ENCODE measurements around the gene PKP1.

Gene PKP1

DNA sequence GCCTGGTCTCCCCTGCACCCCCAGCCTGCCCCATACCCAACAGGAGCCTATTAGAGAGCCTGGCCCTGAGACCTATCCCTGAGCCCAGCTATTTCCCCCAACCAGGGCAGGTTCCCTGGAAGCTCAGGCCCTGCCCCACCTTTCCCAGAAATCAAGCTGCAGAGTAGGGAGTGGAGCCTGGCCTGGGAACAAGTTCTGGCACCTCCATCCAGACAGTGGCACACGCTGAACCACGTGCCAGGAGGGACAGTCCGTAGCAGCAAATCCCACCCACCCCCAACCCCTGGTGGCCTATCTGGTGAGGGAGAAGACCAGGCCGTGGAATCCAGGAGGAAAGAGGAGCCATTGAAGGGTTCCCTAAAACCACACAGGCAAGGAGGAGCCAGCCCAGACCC, 71.6 kb downstream of the PKP1 start:
- no peak for DNase-seq

DNA sequence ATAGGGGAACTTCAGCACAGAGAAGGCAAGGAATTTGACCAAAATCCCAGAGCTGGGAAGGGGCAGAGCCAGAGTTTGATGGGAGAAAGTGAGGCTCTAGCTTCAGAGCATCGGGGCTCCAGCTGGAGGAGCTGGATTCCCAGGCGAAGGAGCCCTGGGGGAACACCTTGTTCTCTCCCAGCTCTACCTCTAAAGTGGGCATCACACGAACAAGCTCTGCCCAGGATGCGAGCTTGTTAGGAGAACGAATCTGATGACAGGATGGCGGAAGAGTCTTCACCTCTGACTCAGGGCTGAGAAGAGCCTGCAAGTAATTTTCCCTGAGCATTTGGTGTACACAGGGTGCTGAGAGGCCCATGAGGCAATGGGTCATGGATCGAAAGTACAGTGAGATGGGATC, 72.2 kb downstream of the PKP1 start:
- DNase-seq, result no peak

DNA sequence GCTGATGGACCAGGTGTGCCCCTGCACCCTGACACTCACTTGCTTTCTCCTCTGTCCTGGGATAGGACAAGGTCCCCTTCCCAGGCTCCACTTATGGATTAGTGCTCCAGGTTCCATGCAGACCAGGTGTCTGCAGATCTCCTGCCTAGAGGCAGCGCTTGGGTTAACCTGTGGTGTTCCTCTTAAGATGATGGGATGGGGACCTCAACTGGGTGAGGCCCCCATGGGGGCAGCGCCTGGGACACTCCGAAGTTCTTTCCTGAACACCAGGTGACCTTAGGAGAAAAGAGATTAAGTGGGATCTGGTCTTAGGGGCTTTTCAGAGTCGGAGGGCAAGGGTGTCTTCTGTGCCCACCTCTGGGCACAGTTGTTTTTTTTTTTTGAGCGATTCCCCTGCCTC, 72.9 kb downstream of the PKP1 start:
- no peak for DNase-seq

DNA sequence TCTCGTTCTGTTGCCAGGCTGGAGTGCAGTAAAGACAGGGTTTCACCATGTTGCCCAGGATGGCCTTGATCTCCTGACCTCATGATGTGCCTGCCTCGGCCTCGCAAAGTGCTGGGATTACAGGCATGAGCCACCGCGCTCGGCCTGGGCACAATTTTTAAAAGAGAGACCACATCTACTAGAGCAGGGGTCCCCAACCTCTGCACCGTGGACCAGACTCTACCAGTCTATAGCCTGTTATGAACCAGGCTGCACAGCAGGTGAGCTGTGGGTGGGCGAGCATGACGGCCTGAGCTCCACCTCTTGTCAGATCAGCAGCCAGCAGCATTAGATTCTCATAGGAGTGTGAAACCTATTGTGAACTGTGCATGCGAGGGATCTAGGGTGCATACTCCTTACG, 73.4 kb downstream of the PKP1 start:
- no peak for DNase-seq

DNA sequence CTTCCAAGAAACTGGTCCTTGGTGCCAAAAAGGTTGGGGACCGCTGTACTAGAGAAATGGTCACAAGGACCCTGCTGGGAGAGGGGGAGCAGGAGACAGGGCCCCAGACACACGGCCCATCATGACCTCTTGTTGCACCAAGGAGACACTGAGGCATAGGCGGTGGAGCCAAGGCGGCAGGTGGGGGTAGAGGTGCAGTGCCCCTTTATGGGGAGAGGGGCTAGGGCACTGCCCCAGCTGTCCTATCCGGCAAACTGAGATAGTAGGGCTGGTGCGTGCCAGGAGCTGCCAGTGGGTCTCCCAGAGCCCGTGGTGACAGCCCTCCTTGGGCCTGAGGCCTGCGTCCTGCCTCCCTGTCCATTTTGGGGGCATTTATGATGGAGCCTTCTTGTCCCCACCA, 73.9 kb downstream of the PKP1 start:
- no peak for DNase-seq

DNA sequence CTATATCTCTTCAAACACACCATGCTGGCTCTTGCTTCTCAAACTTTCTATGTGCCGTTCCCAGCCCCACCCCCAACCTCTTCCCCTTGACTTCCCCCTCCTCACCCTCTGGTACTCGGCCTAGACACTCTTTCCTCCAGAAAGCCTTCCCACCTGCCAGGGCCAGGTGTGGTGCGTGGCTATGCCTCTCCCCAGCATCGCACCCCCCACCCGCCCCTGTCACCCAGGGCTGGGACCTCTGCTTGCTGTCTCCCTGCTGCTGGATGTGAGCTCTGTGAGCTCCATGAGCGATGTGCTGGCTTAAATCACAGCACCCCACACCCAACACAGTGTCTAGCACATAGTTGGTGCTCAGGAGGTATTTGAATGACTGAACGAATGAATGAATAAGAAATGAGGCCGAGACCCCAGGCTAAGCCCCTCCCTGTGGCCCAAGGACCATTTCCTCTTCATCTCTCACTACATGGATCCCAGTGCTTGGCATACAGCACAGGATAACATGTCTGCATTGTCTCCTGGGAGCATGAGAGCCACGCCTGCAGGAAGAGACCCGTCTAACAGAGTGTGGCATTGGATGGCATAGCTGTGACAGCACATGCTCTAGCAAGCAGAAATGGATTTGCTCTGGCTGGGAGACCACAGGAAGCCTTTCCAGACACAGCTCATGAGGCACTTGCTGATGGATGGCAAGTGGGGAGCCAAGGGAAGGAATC, 74.5 kb downstream of the PKP1 start:
- no peak for DNase-seq

DNA sequence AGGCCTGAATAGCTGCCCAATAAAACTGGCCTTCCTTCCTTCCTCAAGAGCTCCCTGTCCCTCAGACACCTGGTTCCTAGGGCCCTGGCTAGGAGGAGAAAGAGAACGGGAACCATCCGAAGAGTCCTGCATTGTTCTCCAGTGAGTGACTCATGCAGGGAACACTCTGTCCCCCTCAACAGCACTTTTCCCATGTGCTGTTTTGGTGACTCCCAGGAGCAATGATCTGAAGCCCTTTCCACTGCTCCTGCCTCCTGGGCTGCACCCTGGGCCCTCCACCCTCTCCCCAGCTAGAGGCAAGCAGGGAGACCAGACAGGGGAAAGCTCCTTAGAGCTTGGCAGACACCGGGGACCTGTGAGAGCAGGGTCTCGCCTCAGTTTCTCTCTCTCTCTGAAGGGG, 75.3 kb downstream of the PKP1 start:
- DNase-seq, result no peak

DNA sequence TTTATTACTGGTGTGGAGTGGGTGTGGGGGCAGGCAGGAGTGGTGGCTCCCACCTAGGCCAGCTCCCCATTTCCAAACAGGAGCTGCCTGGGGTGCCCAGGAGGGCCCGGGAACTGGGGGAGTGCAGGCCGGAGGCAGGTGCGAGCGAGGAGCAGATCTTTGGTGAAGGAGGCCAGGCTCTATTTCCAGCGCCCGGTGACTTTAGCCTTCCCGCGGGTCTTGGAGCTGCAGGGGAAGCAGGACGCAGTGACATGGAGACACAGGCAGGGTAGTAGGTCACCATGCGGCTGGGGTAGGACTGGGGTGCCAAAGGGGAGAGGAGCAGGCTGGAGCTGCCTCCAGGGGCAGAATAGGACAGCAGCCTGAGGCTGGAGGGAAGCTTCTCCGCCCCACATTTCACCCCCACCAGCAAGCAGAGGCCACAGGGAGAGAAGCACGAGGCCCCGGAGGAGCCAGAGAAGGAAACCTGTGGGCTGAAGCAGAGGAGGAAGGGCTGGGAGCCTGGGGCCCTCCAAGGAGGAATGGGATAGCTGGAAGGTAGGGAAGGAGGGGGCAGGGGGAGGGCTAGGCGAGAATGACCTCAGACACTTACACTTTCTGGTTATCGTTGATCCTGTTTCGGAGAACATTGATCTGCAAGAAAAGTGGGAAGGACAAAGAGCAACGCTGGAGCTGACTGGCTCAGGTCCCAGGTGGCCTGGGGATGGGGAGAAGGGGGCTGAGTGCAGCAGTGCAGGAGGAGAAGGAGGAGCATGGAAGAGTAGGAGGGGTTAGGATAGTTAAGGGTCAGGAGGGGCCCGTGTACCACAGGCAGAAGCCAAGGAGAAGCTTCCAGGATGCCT, 75.9 kb downstream of the PKP1 start:
- no peak for DNase-seq

DNA sequence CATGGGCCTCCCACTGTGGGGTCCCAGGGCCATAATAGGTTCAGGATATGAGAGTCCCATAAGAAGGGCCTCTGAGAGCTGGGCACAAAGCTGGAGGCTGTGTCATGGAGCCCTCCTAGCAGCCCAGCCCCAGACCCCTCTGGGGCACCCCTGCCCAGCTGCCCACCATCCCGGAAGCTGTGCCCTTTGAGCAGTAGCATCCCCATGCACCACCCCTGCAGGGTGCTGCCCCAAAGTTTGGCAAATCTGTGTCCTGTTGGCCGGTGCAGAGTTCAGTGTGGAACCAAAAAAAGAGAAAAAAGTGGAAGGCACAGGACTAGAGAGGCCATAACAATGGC, 76.5 kb downstream of the PKP1 start:
- no peak for DNase-seq

DNA sequence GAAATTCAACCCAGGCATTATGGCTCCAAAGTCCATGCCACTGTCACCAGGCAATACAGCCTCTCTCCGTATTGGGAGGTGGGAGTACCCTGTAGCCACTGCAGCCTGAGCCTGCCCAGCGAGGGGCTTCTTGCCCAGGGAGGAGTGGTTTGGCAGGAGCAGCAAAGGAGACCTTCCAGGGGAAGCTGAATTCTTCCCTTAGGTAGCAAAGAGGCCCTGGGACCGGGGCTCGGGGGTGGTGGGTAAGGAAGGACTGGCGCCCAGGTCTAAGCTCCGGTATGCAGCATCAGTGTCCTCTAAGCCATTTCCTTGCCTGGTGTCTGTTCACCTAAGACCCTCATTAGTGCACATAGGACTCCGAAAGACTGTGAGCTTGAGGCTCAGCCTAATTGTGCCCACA, 77.2 kb downstream of the PKP1 start:
- no peak for DNase-seq

DNA sequence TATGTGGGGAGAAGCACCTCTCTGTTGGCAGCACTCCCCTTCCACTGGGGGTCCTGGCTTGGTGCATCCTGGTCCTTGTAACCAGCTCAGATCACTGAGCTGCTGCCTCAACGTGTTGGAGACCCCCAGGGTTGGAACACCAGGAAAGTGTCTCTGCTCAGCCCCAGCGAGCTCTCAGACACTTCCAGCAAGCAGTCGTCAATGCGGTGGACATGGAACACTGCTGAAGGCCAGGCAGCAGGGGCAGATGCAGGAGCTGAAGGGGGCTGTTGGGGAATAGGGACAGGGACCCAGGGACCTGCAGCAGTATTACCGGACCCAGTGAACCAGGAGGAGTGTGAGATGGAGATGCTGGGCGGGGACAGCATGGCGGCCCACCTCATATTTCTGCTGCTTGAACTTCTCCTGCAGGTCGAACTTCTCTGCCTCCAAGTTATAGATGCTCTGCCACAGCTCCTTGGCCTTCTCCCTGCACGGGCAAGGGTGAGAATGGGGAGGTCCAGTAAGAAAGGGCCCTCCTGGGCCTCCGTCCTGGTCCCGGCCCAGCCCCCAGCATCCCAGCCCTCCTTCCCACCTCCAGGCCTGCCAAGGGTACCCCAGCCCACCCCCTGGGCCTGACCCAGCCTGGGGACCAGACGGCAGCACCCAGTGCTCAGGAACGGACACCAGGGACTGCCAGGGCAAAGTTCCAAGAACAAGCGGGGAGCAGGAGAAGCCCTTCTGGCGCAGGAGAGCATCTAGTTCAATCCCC, 77.8 kb downstream of the PKP1 start:
- DNase-seq, result no peak

DNA sequence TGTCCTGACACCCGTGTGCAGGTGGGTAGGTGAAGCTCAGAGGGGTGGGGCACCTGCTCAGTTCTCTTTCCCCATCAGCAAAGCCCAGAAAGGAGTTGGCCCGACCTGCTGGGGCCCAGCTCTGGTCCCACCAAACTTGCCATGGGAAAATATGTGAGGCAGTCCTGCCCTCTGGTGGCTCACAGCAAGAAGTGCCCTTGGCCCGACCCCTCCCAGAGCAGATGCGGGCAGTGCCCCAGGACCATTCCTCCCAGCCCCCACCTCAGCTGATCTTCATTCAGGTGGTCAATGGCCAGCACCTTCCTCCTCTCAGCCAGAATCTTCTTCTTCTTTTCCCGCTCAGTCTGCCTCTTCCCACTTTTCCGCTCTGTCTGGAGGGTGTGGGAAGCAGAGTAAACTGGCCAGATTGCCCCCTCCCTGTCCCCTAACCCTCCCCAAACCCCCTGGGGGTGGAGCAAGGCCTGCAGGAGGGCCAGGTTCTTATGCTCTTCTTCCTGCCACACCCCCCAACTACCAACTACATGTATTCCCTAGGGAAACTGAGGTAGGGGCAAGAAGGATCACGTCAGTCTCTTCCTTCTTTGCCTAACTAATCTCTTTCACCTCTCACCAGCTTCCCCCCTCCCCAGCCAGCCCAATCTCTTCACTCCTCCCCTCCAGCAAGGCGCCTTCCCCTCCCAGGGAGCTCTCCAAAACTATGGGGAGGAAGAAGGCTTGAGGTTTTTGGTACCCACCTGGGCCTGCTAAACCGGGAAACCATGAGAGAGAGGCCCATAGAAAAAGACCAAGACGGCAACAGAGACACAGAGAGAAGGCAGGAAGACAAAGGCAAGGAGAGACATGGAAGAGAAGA, 78.6 kb downstream of the PKP1 start:
- no peak for DNase-seq

DNA sequence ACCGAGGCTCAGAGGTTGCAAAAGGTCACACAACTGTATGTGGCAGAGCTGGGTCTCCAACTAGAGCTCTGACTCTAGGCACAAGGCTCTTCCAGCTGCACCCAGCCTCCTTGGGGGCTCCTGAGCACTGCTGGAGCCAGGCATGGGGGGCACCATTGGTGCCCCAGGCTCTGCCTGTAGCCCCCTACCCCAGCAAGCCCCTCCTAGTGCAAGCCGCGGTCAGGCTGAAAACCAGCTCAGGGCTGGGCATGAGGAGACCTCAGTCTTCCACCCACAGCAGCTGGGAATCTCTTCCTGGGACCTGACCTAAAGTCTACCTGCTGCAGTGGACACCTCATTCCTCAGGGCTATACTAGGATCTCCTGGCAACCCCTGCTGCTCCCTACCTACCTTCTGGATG, 79.6 kb downstream of the PKP1 start:
- no peak for DNase-seq

DNA sequence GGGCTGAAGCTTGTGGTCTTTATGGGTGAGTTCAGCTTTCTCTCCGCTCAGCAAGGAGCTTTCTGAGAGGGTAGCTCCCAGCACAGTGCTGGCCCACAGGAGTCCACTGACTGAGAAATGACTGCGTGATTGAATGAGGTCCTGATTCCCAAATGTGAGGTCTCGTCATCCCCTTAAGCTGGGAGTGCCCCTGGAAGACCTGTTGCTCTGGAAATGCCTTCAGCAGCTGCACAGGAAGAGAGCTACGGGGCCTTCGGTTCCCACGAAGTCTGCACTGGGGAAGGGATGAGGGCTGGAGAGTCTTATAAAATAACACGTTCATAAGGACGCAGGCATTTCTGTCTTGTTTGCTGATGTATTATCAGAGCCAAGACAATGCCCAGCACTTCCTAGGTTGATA, 80.2 kb downstream of the PKP1 start:
- DNase-seq, result no peak

DNA sequence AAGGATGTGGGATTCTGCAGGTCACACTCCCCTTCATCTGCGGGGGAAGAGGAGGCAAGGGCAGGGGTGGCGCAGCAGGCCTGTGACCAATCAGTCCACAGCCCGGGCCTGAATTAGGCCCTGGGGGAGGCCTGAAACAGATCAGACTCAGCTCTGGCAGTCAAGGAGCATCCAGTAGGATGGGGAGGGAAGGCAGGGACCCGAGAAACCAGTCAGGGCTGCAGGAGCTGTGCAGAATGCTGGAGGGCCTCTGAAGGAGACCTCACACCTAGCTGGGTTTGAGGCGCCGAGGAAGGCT, 81.5 kb downstream of the PKP1 start:
- no peak for DNase-seq

DNA sequence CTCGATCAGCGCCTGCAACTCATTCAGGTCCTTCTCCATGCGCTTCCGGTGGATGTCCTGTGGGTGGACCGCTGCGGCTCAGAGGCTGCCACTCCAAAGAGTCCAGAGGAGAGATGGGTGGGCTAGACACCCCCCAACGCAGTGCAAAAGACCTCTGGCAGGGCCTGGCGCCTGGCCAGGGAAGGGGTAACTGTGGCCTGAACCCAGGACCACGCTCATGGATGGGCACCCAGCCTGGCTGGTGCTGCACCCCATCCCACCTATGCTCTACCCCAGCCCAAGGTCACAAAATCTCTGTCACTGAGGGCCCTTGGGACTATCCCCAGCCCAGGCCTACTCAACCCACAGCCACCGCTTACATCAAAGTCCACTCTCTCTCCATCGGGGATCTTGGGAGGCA, 81.9 kb downstream of the PKP1 start:
- DNase-seq, result no peak

DNA sequence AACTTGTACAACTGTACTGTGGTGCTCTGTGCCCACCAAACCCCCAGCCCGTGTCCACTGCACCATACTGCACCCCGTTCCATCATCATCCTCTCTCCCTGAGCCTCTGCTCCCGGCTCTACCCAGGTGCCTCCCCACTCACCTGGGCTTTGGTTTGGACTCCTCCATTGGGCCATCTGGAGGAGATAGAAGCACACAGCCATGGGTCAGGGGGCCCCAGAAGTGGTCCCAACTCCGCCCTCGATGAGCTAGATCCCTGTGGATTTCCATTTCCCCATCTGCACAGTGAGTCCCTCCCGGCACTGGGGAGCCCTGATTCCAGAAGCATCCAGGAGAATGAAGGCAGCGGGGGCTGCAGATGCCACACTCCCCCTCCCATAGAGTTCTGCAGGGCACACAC, 83.4 kb downstream of the PKP1 start:
- no peak for DNase-seq

DNA sequence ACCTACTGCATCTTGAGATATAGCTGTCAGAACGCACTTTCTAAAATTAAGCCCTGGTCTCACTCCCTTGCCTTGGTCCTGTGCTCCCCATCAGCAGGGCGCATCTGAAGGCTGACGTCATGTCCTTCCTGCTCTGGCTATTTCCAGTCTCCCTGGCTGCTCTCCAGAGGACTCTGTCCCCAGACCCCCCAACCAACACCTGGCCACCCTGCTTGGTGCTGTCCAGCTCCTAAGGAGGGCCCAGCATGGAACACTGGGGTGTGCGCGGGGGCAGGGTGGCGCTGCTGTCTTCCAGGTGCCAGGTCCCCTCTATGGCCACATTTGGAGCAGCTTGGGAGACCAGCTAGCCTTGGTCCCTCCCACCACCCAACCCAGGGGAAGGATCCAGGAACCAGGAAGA, 85.9 kb downstream of the PKP1 start:
- DNase-seq, result no peak

DNA sequence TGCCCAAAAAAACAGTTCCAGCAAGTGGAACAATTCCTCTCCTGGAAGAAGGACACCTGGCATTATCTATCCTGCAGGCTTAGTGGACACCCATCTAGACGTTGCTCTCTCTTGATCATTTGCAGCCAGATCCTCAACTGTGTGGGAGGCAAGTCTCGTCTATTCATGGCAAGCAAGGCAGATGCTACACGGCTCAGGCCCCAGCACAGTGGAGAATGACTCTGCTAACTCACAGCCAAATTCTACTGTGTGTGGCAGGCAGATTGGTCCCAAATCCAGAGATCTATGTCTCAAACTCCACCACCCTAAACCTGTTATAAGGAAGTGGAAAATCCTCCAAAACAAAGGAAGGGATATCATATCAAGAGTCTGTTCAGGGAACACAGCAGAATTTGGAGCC, 87.2 kb downstream of the PKP1 start:
- no peak for DNase-seq

DNA sequence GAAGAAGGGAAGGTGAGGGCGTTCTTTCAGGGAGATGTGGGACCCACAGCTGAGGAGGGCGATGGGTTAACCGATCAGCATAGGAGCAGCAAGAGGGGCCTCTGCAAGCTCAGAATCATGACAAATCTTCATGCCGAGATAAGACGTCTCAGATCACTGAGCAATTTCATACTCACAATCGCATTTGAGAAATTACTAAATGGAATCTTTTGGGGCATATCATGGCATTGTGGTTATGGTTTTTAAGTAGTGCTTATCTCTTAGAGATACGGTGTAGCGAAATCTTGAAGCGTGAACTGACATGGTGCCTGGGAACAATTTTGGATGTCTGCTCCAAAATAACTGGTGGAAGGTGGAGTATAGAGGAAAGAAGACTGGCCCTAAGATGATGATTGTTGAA, 88.0 kb downstream of the PKP1 start:
- no peak for DNase-seq

DNA sequence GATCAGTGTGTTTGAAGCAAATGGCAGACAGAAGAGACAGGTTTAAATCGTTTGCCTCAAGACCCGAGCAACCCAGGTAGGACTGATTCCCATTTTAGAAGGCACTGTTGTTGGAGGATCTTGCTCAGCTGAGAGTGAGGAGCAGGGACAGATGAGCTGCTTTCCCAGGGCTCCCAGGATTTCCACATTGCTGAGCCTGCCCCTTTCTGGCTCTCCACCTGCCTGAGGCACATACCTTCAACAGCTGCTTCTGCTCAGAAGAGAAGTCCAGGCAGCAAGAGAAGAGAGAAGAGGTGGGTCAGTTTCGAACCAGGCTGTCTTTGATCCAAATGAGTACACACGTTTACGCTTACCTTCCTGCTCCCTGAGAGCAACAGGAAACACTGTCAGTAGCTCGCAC, 88.5 kb downstream of the PKP1 start:
- no peak for DNase-seq

DNA sequence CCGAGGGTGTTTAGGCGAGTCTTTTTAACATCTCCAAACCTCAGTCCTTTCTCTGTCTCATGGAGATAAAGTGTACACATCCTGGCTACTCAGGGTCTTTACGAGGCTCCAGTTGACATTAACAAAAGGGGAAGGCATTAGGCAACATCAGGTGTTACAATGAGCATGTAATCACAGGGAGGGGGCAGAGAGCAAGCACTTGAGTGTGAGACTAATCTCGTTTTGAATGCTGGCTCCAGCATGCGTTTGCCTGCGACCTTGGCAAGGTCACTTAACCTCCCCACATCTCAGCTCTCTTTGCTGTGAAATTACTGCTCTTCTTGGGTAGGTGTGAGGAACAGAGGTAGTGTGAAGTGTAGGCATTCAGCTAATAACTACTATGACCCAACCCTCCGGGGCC, 91.1 kb downstream of the PKP1 start:
- no peak for DNase-seq

DNA sequence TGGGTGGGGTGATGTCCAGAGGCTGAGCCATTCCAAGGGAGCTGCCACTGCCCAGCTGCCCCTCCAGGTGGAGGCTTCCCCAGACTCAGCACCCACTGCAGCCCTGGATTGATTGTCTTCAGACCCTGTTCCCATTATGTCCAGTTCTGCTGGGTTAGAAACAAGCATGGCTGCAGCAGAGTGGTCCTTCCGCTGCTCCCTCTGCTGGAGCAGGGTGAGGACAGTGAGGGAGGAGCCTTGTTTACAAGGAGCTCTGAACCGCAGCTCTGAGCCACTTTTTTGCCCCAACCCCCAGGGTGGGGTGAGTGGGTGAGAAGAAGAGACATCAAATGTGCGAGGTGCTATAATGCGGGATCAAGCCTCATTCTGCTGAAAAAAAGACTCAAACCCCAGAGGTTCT, 91.9 kb downstream of the PKP1 start:
- DNase-seq, result no peak

DNA sequence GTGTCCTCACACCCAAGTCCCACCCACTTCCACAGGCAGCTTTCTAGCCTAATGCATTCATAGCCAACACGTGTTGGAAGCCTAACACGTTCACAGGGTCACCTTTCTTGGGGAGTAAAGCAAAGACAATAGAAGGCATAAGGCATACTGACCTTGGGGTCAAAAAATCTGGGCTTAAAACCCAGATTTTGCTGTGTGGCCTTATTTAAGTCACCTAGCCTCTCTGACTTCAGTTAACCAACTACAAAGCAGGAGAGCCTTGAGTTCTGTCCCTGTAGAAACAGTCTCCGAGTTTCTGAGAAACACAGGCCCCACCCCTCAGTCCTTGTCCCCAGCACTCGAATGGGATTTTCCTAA, 92.8 kb downstream of the PKP1 start:
- no peak for DNase-seq
